ENCODE data around the gene UGT1A6. TPM values are rescaled to one million over a fixed set of nuclear protein-coding genes. Genes with fewer than 3 reads are reported as not detected.
"Not testable (repeated sequence)": the region's sequence is repeated elsewhere in the genome, so short reads cannot be mapped to it uniquely, and the experiment has no call there.

UGT1A6 gene
- total RNA-seq, 1 donor from 2014 or later = 0.17 TPM

GRCh38 chr2:233728723-233729301 lies 36.1 kb downstream of the UGT1A6 start, which contains the start of gene UGT1A3:
Gene UGT1A3, plus strand, starts transcription at chr2:233729042. Its CDS starts 85 bp downstream, at chr2:233729127.
- TF ChIP-seq CTCF (IDR thresholded peaks at IDR 0.05) = no peak
- no peak within 1 kb of the TSS for H3K4me3 Mint-ChIP-seq (ENCODE audit: unreplicated experiment)
- no peaks in the 10 kb centered on the region for H3K36me3 Mint-ChIP-seq (ENCODE audit: low read depth)
- no peaks in the 10 kb centered on the region for H3K4me1 Mint-ChIP-seq (ENCODE audit: low read depth)
- H3K27me3 Mint-ChIP-seq (ENCODE audit: low read depth) = peaks cover 34% of the 10 kb centered on the region
- no peak for DNase-seq (ENCODE audit: low spot score)
- no peak within 1 kb of the TSS for H3K27ac Mint-ChIP-seq (ENCODE audit: unreplicated experiment)
- H3K9me3 Mint-ChIP-seq (ENCODE audit: low read depth) = no peaks in the 10 kb centered on the region

DNA sequence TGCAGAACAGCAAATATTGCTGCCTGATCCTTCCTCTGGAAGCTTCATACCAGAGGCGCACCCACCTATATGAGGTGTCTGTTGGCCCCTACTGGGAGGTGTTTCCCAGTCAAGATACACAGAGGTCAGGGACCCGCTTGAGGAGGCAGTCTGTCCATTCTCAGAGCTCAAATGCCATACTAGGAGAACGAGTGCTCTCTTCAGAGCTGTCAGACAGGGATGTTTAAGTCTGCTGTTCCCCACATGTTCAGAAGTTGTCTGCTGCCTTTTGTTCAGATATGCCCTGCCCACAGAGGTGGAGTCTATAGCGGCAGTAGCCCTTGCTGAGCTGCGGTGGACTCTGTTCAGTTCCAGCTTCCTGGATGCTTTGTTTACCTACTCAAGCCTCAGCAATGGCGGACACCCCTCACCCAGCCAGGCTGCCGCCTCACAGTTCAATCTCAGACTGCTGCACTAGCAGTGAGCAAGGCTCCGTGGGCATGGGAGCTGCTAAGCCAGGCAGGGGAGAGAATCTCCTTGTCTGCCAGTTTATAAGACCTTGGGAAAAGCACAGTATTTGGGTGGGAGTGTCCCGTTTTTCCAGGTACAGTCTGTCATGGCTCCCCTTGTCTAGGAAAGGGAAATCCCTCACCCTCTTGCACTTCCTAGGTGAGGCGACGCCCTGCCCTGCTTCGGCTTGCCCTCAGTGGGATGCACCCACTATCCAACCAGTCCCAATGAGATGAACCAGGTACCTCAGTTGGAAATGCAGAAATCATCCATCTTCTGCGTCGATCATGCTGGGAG lies 44.4 kb downstream of the UGT1A6 start:
- H3K27ac Mint-ChIP-seq (ENCODE audit: unreplicated experiment); H3K4me1 Mint-ChIP-seq (ENCODE audit: low read depth); H3K9me3 Mint-ChIP-seq (ENCODE audit: low read depth); DNase-seq (ENCODE audit: low spot score); H3K4me3 Mint-ChIP-seq (ENCODE audit: unreplicated experiment); H3K36me3 Mint-ChIP-seq (ENCODE audit: low read depth): not testable (repeated sequence)
- peaks cover 28% of the 10 kb centered on the region for H3K27me3 Mint-ChIP-seq (ENCODE audit: low read depth)

GRCh38 chr2:233740870-233741269 lies 48.2 kb downstream of the UGT1A6 start:
- no peak for TF ChIP-seq CTCF (IDR thresholded peaks at IDR 0.05)
- no peak overlapping the region for H3K4me3 Mint-ChIP-seq (ENCODE audit: unreplicated experiment)
- no peaks in the 10 kb centered on the region for H3K36me3 Mint-ChIP-seq (ENCODE audit: low read depth)
- no peak for DNase-seq (ENCODE audit: low spot score)
- no peak overlapping the region for H3K27ac Mint-ChIP-seq (ENCODE audit: unreplicated experiment)
- H3K4me1 Mint-ChIP-seq (ENCODE audit: low read depth) = no peaks in the 10 kb centered on the region
- no peaks in the 10 kb centered on the region for H3K9me3 Mint-ChIP-seq (ENCODE audit: low read depth)
- H3K27me3 Mint-ChIP-seq (ENCODE audit: low read depth) = peaks cover 21% of the 10 kb centered on the region

DNA sequence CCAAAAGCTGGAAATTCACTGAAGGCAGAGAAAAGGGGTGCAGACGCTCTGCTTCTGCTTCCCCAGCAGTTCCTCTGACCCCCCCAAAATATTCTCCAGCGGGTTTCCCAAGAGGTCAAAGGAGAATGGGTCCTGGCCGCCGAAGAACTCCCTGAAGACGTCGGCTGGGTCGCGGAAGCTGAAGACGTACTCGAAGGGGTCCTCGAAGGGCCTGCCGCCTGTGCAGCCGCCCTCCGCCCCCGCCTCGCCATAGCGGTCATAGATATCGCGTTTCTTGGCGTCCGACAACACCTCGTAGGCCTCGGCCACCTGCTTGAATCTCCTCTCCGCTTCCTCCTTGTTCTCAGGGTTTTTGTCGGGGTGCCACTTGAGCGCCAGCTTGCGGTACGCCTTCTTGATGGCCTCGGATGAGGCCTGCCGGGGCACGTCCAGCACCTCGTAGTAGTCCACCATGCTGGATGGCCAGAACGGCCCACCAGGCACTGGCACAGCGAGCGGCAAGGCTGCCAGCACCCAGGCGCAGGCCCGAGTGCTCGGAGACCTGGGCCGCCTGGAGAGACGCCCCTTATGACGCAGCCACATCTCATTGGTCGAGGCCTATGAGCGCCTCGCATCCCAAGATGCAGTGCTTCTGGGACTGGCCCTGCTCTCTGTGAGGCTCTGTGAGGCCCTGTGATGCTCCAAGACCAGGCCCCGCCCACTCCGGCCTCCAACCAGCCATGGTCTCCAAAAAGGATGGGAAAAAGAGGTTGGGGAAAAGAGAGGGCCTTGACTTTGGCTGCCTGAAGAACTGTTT lies 51.0 kb downstream of the UGT1A6 start:
- no peak for DNase-seq (ENCODE audit: low spot score)
- H3K36me3 Mint-ChIP-seq (ENCODE audit: low read depth) = no peaks in the 10 kb centered on the region
- no peaks in the 10 kb centered on the region for H3K4me1 Mint-ChIP-seq (ENCODE audit: low read depth)
- no peak for TF ChIP-seq CTCF (IDR thresholded peaks at IDR 0.05)
- H3K4me3 Mint-ChIP-seq (ENCODE audit: unreplicated experiment) = no peak overlapping the region
- H3K27me3 Mint-ChIP-seq (ENCODE audit: low read depth) = peaks cover 31% of the 10 kb centered on the region
- peaks cover 4% of the 10 kb centered on the region for H3K9me3 Mint-ChIP-seq (ENCODE audit: low read depth)
- H3K27ac Mint-ChIP-seq (ENCODE audit: unreplicated experiment) = no peak overlapping the region

- Mint-ChIP-seq H3K36me3 (ENCODE audit: low read depth) (no peaks in the 10 kb centered on the region), H3K27ac (ENCODE audit: unreplicated experiment) (no peak overlapping the region), H3K4me1 (ENCODE audit: low read depth) (no peaks in the 10 kb centered on the region), H3K9me3 (ENCODE audit: low read depth) (peaks cover 9% of the 10 kb centered on the region), H3K4me3 (ENCODE audit: unreplicated experiment) (no peak overlapping the region), H3K27me3 (ENCODE audit: low read depth) (peaks cover 35% of the 10 kb centered on the region)
- DNase-seq (ENCODE audit: low spot score) = no peak
- no peak for TF ChIP-seq CTCF (IDR thresholded peaks at IDR 0.05)
Observed at GRCh38 chr2:233745073-233745755, 52.5 kb downstream of the UGT1A6 start.

DNA sequence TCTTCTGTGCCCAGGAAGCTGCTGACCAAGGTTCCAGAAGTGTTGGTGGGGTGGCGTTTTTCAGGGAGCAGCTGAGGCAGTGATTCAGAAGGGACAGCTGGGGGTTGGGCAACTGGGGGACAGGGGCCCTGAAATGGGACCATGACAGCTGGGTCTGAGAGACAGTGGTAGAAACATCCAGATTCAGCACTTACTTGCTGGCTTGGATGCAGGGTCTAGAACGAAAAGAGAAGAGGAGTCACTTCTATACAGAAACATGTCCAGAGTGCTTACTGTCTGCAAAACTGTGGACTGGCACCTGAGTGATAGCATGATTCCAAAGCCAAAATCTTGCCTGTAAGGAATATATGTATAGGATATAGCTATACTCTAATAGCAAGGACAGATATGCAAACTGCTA lies 53.1 kb downstream of the UGT1A6 start:
- H3K9me3 Mint-ChIP-seq (ENCODE audit: low read depth); H3K36me3 Mint-ChIP-seq (ENCODE audit: low read depth); H3K4me1 Mint-ChIP-seq (ENCODE audit: low read depth); H3K4me3 Mint-ChIP-seq (ENCODE audit: unreplicated experiment); H3K27ac Mint-ChIP-seq (ENCODE audit: unreplicated experiment); DNase-seq (ENCODE audit: low spot score): not testable (repeated sequence)
- peaks cover 34% of the 10 kb centered on the region for H3K27me3 Mint-ChIP-seq (ENCODE audit: low read depth)
